ENCODE data around the gene PILRA. TPM values are rescaled to one million over a fixed set of nuclear protein-coding genes. Genes with fewer than 3 reads are reported as not detected.

Gene PILRA
- total and polyA plus RNA-seq, 2 of the 8 experiments (the other 6 are each of a cell fraction or from before 2014, with no cell fraction given): 7.6 to 10.6 TPM

DNA sequence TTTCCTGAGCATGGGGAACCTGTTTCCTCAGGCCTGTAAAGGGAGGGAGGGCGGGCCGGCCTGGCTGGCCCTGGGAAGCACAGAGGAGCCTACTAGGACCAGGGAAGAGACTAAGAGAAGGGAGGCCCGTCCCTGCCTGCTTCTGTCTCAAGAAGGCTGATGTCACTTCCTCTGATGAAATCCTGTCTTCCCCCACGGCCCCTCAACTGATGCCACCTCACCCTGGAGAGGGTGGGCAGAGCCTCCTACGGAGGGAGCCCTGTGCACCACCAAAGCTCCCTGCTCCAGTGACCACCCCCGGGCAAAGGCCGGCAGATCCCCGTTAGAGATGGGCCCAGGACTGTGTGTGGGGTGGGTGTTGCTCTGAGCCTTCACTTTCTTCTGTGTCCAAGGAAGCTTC is 1.0 kb upstream of the PILRA start:
- no peak overlapping the region for H3K9ac ChIP-seq (replicated peaks in 1 of 4; ENCODE audit: extremely low read depth in 1 of 4, low read depth in 3 of 4, low read length in 3 of 4)
- no peak overlapping the region for H2BK120ac ChIP-seq (replicated peaks; ENCODE audit: low read depth, low read length)
- no peak overlapping the region for H3K27ac ChIP-seq (ENCODE audit: low read depth, low read length)
- H2BK12ac ChIP-seq (ENCODE audit: low read depth, low read length): no peak overlapping the region
- no peak overlapping the region for H2BK5ac ChIP-seq (ENCODE audit: low read depth, low read length)
- H3K9me3 ChIP-seq (ENCODE audit: insufficient read depth in 2 of 2, low read depth in 1 of 2, low read length in 1 of 2): no peaks in the 10 kb centered on the region
- H3K4me1 ChIP-seq (replicated peaks in 1 of 4; ENCODE audit: control insufficient read depth in 3 of 4, insufficient read depth in 4 of 4, low read length in 3 of 4): peaks cover 0 to 31% (median 19%) of the 10 kb centered on the region in 4 experiments; a peak in 6 of 7 replicates
- no peak for DNase-seq (ENCODE audit: low read depth in 1 of 2, low spot score in 2 of 2)
- TF ChIP-seq SRF (IDR thresholded peaks at IDR 0.05; ENCODE audit: low read depth, low read length) (no peak), TBP (IDR thresholded peaks at IDR 0.05; ENCODE audit: low read depth, low read length) (no peak), POLR2A (IDR thresholded peaks at IDR 0.05; ENCODE audit: control extremely low read depth in 1 of 2, low read depth in 2 of 2, low read length in 2 of 2) (no peak), ASH2L (IDR thresholded peaks at IDR 0.05; ENCODE audit: low read length) (no peak)
- no peaks in the 10 kb centered on the region for H4K20me1 ChIP-seq (replicated peaks in 1 of 2; ENCODE audit: control insufficient read depth in 1 of 2, insufficient read depth in 2 of 2, low read length in 2 of 2)
- peaks cover 0 to 11% (median 0%) of the 10 kb centered on the region in 4 experiments; a peak in 1 of 8 replicates for H3K36me3 ChIP-seq (ENCODE audit: control insufficient read depth in 2 of 4, insufficient read depth in 4 of 4, low read length in 3 of 4)
- no peak overlapping the region for H4K91ac ChIP-seq (replicated peaks; ENCODE audit: insufficient read length, low read length)
- H2BK15ac ChIP-seq (ENCODE audit: low read length): no peak overlapping the region
- H2AK5ac ChIP-seq (ENCODE audit: low read depth, low read length): no peak overlapping the region
- 0 out of 7 replicates have a peak, but pooled peaks cover 0 to 2% (median 0%) of the 10 kb centered on the region in 4 experiments for H3K27me3 ChIP-seq (replicated peaks in 1 of 4; ENCODE audit: control insufficient read depth in 3 of 4, extremely low read depth in 1 of 4, insufficient read depth in 3 of 4, low read length in 3 of 4)
- H3K79me1 ChIP-seq (ENCODE audit: low read depth, low read length): peaks cover 2% of the 10 kb centered on the region; the same call in 1 of the 2 replicates
- no peak for FAIRE-seq
- no peak overlapping the region for H3K4me2 ChIP-seq (ENCODE audit: insufficient read depth in 1 of 2, low read depth in 2 of 2, low read length in 2 of 2)
- no peak overlapping the region for H4K5ac ChIP-seq (ENCODE audit: insufficient read length, low read depth, low read length)
- no peak overlapping the region for H3K14ac ChIP-seq (ENCODE audit: insufficient read length)
- no peak overlapping the region for H2AFZ ChIP-seq (ENCODE audit: low read length)
- H3K4me3 ChIP-seq (ENCODE audit: extremely low read depth in 1 of 4, insufficient read depth in 2 of 4, low read depth in 3 of 4, low read length in 4 of 4): no peak overlapping the region
- no peak overlapping the region for H2BK20ac ChIP-seq (ENCODE audit: low read length)
- no peak overlapping the region for H3K18ac ChIP-seq (ENCODE audit: extremely low read depth, low read length)
- no peak overlapping the region for H3K23ac ChIP-seq (ENCODE audit: insufficient read length)
- H3K23me2 ChIP-seq (ENCODE audit: low read depth, low read length): no peaks in the 10 kb centered on the region
- no peak overlapping the region; the same call in 1 of the 2 replicates for H4K8ac ChIP-seq (ENCODE audit: extremely low read depth, insufficient read depth, low read length)
- 67% methylated on average over 5 of the region's 8 CpGs; no CpG with 5 or more reads in 1 of the 2 experiments for WGBS, 2 experiments (ENCODE audit: extremely low coverage in 1 of 2, insufficient coverage in 1 of 2, insufficient read length in 1 of 2, insufficient replicate concordance in 2 of 2, low coverage in 1 of 2, low lambda C conversion rate in 2 of 2, missing lambda C conversion rate in 1 of 2)
- no peak overlapping the region for H3K56ac ChIP-seq (replicated peaks; ENCODE audit: insufficient read length, low read depth, low read length)
- ChIA-PET POLR2A (ENCODE audit: partially characterized antibody) (interaction anchor here (0.6 to 2.1 kb wide), 5 partner anchors 10 to 84 kb away, joined by 3 to 9 read pairs (median 4); partner anchors contain the start of gene ZCWPW1), CTCF (ENCODE audit: partially characterized antibody) (interaction anchor here (0.9 to 1.9 kb wide), 2 partner anchors 35 to 191 kb away, joined by 3 to 10 read pairs; no protein-coding TSS in a partner anchor)
- H3K79me2 ChIP-seq (ENCODE audit: control insufficient read depth in 1 of 2, insufficient read depth in 2 of 2, low read length in 2 of 2): no peaks in the 10 kb centered on the region
- H3K4ac ChIP-seq (replicated peaks; ENCODE audit: insufficient read length, low read depth, low read length): no peak overlapping the region
